HL-60/S4 treated with phorbol 12-myristate 13-acetate at 8.2 ng/mL for 4 days and 3 days (cell line): ENCODE results near the gene DBX2.
"Not testable (repeated sequence)": the region's sequence is repeated elsewhere in the genome, so short reads cannot be mapped to it uniquely, and the experiment has no call there.

Experiments used
- in situ Hi-C: fragments of 300-500 bp; cut with MboI; formaldehyde crosslinking; loops from 2 replicates; pipeline ENCODE4 v1.15.0; 2022; ENCODE audit warnings: low sequenced_read_pairs

DBX2 gene

DNA sequence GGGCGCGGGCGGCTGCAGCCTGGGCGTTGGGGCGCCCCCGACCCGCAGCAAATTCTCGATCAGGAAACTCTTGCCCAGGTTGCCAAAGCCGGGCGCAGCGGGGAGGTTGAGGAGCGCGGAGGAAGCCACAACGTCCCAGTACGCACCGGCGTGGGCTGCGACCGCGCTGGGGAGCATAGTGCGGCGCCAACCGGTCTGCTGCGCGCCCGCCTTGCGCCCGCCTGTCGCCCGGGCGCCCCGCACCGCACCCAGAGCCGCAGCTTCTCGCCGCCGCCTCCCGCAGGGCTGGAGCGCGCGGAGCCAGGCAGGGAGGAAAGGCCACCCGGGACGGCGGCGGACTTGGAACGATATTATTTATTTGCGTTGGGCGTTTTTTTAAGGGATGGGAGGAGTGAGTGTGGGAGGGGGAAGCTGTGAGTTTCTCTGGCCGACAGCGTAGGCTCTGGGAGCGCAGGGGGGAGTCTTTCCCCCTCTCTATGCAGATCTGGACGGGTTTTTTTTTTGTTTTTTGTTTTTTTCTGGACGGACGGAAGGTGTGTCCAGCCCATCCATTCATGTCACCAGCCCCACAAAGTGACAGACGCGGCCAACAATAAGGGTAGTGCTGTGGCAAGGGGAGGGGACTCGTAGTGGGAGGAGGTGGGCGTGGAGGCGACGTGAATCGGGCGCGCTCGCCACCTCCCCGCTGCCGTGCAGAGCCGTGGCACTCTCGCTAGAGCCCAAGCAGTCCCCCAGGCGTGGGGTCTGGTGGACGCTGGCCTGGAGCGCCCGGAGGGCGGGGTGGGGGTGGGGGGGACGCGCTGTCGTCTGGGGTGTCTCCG, at the start of gene DBX2:
DBX2 (minus strand) TSS at position 349 of the 821 bp plus-strand sequence; CDS start at position 177, 172 bp downstream.
- in situ Hi-C loops, result no loop called here

DNA sequence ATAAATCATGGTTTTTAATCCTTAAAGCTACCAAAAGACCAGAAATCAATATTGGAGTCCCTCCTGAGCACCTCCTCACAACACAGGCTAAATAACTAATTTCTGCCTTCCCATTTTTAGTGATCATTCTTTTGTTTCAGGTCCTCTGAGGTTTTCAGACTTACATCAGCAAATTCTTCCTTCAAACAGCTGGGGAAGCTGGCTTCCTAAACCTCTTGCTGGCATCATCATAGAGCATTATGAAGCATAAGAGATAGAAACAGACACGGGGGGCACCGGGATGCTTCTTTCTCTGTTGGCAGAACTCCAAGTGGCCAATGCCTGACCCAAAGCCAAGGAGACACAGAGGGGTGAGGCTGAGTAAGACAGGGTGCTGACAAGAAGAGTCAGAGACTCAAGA, 47.9 kb upstream of the DBX2 start:
- in situ Hi-C loops, result no loop called here

DNA sequence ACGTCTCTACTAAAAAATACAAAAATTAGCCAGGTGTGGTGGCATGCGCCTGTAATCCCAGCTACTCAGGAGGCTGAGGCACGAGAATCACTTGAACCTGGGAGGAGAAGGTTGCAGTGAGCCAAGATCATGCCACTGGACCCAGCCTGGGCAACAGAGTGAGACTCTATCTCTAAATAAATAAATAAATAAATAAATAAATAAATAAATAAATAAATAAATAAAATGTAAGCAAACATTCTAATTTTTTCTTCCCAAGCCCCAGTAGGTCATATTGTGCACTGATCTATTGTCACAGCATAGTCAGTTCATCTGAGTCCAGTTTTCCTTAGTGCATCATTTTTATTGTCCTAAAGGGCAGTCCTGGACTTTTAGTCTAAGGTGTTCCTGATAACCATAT, 44.5 kb upstream of the DBX2 start:
- in situ Hi-C loops, result not testable (repeated sequence)

DNA sequence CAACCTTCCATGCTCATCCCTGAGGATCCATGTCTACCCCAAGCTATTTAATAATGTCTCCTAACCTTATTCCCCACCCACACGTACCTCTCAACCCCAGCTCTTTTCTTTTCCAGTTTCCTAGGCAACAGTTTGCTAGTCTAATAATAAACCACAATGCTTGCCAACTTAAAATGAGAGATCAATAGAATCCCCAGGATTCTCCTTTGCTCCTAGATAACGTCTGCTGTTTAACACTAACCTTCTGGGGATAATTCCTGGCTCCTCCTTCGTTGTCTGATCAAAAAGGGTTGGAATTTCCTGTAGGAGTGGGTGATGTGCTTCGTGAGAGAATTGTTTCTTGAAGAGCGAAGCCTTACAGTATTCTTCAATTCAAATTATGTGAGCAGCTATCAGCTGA, 42.2 kb upstream of the DBX2 start:
- in situ Hi-C loops, result no loop called here

DNA sequence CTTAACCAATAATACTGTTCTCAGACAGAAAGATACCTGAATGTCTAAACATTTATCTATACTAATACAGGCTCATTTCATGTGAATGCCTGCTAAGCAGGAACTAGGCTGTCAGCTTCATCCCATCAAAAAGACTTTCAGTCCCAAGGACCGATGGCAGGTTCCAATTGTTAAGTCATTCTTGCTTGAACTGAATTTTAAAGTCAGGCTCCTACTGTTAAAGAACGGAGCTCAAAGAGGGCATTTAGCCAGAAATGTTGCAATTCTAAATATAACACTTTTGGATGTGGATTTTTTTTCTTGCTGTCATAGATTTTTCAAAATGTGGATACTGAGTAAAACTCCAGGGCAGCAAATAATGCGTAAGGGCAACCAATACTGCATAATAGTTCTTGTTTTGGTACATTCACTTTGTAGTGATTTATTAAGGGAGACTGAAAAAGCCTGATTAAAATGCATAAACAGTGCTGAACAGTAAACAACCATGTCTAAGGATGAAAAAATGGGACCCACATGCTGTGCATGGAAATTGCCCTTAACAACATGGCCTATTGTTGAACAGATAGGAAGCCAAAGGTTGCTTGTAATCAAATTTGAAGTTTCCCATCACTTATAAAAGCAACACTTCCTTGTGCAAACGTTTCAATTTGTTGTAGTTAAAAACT, 38.6 kb upstream of the DBX2 start:
- in situ Hi-C loops, result no loop called here

DNA sequence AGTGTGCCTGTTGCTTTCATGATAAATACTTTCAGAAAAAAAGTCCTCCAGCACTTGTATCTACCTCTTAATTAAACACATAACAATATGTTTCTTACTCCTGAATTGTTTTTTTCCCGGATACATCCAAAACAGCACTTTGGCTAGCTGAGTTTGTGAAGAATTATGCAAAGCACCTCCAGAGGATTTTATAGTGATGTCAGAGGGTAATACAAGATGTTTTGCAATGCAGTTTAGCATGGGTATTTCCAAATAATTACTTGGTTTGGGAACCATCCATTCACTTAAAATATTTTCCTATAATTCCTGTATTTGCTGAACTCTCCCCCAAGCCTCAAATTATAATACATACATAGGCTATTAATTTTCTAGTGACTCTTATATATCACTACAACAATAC, 37.7 kb upstream of the DBX2 start:
- in situ Hi-C loops, result no loop called here

DNA sequence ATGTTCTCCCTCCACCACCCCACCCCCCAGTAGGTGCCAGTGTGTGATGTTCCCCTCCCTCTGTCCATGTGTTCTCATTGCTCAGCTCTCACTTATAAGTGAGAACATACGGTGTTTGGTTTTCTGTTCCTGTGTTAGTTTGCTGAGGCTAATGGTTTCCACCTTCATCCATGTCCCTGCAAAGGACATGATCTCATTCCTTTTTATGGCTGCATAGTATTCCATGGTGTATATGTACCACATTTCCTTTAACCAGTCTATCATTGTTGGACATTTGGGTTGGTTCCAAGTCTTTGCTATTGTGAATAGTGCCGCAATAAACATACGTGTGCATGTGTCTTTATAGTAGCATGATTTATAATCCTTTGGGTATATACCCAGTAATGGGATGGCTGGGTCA, 33.3 kb upstream of the DBX2 start:
- in situ Hi-C loops, result not testable (repeated sequence)

DNA sequence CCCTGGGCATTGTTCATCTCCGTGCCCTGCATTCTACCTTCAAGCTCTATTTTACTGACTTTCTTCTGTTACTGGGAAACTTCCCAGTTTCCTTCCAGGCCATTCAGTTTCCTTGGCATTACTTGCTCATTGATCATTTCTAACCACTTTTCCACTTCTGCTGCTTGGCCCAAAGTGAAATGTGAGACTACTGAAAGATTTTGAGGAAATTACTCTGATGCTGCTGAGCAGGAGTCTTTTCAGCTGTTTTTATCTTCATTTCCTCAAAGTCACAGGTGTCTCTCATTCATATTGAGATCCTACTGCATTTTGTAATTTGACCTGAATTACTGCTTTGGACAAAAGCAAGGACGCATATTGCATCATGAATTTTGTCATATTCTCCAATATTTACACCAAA, 26.4 kb upstream of the DBX2 start:
- in situ Hi-C loops, result no loop called here

DNA sequence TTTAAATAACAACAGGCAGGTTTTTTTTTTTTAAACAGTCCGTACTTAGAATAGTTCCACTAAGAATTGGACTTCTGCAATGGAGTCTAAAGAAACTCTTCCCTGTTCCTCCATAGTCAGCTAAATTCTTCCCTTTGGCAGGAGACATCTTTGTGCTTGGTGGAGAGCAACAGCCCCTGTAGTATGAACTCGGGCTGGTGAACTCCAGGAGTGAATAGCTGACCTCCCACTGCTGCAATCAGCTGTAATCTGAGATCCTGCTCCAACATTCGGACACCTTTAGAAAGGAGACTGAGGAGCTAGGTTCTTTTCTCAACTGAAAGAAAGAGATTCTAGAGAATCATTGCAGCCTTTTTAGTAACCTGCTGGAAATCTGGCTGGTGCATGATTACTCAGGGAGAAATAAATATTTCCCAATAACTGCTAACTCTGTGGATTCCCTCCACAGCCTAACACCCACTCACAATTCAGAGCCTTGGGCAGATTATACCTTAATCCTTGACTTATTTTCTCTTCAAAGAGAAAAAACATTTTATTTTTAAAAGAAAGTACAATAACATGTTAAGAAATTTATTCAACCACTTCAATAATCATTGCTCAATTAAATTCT, 25.6 kb upstream of the DBX2 start:
- in situ Hi-C loops, result no loop called here

DNA sequence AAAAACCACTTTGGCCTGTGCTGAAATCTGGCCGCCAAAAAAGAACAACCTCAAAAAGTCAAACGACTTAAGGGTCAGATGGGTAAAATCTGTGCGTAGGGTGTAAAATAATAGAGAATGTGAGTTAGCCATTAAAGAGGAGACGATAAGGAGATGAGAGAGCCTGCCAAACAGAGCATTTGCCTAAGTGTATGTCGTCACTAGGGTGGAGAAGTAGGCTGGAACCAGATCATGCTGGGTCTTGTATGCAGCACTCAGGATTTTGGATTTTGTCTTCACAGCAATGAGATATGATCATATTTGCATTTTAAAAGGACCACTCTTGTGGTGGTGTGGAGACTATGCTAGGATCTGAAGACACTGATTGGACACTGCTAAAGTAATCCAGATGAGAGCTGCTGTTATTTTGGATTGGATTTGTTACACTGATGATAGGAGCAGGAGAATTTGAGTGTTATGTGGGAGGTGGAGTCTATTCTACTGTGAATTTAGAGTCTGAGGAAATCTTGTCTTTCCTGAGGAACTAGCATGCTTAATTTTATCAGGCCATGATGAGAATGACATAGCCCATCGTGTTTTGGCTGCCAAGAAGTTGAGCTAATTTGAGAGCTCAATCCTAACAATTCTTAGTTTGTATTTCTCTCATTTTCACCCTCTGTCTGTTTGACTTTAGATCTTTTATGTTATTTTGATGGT, 24.8 kb upstream of the DBX2 start:
- in situ Hi-C loops, result no loop called here

DNA sequence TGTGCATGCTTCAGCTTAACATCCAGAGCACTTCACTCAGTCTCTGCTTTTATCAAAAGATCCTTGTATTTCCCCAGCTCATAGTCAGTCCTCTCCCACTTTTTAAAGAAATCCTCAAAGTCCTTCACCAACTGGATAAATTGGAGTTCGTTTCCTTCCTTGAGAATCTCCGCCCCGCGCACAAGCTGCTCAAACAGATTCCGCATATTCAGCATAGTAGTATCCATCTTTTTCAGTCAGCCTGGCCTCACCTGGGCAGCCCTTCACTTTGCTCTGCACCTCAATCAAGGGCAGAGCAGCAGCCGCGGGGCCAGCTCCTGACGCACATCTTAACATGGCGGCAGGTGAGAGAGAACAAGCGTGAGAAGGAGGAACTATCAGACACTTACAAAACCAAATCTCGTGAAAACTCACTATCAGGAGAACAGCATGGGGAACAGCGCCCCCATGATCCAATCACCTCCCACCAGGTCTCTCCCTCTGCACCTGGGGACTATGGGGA, 14.3 kb upstream of the DBX2 start:
- in situ Hi-C loops, result no loop called here

DNA sequence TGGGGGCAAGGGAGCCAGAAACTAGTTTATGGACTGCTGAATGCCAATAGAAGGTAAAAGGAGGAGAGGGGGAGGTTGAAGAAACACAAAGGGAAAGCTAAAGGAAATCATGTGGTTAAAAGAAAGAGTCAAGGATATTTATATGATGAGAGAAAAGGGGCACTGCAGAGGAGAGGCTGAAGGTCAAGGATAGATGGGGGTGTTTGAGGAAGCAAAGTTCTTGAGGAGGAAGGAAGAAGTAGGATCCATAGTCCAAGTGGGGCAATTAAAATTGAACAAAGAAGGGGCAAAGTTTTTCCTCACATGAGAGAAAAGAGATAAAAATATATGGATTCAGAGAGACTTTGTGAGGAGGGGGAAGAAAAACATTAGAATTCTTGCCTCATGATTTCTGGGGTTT, 10.1 kb upstream of the DBX2 start:
- in situ Hi-C loops, result no loop called here

DNA sequence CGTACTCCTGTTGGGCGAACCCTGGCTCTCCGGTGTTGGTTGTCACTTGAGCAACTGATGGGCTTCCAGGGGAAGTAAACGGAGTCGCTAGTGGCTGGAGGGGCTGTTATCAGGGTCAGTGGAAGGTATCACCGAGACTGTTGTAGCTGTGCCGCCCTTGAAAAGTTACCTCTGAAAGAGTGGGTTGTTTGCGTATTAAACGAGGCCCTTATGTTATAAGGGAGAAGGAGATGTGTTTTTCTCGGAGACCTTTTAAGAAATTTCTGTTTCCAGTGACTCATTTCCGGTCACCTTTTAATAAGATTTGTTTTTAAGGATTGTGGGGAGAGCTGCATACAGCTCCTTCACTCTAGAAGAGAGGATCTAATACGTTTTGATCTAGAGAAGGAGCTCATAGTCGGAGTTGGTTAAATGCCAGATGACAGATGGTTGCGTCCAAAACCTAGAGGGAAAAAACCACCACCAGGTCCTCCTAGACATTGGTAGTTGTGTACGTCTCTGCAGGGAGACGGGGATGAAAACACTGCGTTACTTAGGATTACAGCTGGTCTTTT, 750 bp upstream of the DBX2 start:
- in situ Hi-C loops, result no loop called here

DNA sequence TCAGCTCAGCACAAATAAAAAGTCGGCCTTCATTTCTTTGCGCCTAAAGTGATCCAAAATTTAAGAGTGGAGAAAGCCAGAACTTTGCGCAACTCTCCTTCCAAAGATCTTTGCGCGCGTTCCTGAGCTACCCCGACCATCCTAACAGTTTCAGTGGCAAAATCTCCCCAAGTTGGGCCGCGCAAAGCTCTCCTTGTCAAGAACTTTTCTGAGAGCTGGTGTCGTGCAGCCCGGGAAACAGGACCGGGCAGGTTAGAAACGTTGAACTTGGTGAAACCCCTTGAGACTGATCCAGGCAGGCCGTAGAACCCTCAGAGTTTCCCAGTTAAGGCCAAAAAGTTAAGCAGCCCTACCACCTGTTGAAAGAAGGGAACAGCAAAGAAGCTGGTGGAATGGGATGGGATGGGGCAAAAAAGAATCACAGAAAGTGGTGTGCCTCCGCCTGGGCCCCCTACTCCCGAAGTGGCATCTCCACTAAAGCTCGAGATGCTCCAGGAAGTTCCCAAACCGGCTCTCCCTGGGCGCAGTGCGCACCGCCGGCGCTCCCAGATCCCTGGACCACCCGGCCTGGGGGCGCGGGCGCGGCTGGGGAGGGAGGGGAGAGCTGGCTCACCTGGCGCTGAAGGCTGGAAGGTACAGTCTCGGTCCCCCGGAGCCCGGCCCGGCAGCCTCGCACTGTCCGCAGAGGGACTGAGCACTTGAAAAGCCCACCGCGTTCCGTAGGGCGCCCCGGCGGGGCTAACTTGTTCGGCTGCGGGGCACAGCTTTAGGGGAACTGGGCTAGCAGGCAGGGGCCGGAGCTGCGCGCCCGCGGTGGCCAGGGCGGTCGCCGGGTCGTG, 768 bp downstream of the DBX2 start:
- in situ Hi-C loops, result no loop called here

DNA sequence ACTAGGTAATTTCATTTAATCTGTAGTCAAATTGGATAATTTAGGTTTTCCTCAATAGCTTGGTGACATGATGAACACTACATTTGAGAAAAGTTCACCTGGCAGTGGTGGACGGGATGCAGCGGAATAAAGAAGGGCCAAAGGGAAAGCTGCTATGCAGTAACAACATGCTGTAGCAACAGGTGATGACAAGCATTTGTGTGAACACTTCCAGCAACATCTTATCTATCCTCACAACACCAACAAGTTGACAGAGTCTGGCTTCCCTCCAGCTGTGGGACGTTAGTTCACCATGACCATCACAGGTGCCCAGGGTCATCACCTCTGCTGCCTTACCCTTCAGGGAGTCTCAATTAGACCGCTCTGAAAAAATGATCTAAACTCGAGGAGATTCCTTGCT, 8.3 kb downstream of the DBX2 start:
- in situ Hi-C loops, result no loop called here

DNA sequence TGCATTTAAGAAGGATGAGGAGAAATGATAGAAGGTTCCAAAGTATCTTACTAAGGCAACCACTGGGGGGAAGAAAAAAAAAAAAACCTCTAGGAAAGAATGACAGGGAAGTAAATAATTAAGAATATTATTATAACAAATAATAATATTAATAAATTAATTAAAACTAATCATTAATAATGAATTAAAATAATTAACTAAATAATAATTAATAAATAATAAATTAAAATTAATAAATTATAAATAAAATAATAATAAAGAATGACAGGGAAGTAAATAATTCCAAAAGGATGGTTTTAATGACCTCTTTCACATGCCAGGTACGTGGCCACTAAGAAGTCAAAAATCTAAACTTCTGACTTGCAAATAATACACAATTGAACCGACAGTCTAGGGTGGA, 9.9 kb downstream of the DBX2 start:
- in situ Hi-C loops, result no loop called here

DNA sequence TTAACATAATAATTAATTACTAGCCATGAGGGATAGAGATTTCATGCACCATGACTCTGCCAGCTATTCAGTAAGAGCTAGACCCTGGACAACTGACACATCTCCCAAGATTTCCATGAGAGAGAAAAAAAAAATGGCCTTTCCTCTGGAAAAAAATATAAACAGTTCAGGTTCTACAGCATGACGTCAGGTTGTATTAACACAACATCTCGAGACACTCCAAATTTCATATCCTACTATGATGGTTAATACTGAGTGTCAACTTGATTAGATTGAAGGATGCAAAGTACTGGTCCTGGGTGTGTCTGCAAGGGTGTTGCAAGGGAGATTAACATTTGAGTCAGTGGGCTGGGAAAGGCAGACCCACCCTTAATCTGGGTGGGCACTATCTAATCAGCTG, 11.1 kb downstream of the DBX2 start:
- in situ Hi-C loops, result no loop called here

DNA sequence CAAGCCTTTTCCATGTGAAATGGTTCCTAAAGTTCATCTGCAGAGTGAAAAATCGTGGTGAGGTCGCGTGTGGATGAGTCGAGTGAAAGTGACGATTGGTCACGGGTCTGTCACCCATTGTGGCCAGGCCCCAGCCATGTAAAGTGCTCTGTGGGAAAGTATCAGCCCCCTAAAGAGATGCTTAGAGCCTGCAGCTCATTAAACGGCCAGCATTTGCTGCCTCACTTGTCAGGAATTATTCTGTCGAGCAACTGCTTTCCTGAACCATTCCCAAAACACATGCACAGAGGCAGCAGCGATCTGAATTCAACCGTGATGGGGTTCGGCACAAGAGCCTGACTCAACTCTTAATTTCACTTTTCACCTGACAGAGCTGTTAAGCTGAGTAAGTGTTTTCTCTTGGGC, 16.0 kb downstream of the DBX2 start:
- in situ Hi-C loops, result no loop called here

DNA sequence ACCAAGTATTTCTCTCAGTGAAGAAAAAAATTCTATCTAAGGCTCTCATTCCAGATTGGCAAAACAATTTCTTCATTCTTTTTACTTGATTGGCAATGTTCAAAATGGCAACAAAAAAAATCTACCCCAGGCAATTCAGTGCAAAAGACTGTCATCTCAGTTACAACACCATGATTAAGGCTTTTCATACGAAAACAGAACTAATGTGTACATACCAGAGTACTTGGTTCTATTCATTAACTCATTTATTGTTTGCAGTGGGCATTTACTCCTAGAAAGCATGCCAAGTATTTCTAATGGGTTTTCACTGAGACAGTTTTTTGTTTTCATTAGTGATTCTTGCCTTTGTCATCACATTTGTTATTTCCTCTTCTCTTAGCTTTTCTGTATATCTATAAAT, 33.0 kb downstream of the DBX2 start:
- in situ Hi-C loops, result no loop called here

DNA sequence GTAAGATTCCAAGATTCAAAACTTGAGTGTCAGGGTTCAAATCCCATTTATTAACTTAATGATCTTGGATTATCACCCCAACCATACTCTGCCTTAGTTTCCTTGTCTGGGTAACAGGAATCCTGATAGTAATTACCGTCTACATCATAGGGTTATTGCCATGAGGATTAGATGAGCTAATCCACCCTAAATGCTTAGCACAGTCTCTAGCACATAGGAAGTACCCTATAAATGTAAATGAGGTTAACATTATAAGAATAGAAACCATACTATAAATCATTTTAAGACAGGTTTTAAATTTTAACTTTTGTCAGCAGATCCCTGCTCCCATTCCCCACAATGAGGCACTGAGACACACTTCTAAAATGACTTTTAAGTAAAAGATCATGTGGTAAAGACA, 36.5 kb downstream of the DBX2 start:
- in situ Hi-C loops, result no loop called here
